HG03469 (cell line): Measurements from ENCODE around the gene TASP1.
"Not testable (repeated sequence)": the region's sequence is repeated elsewhere in the genome, so short reads cannot be mapped to it uniquely, and the experiment has no call there.

ENCODE experiments used
- ATAC-seq: cut with Tn5 transposase; IDR thresholded peaks from one replicate; pipeline ENCODE4 v1.9.1; 2021; ENCODE audit warnings: mild to moderate bottlenecking, moderate library complexity, moderate number of reproducible peaks; ENCODE audit not compliant: unreplicated experiment

TASP1 gene

GRCh38 chr20:13403453-13403852, 235.3 kb downstream of the TASP1 start:
- ATAC-seq: no peak

- no peak for ATAC-seq
Measured at GRCh38 chr20:13402986-13403385, 235.7 kb downstream of the TASP1 start.

GRCh38 chr20:13402171-13402760, 236.5 kb downstream of the TASP1 start:
- no peak for ATAC-seq

GRCh38 chr20:13401596-13401995, 237.1 kb downstream of the TASP1 start:
- no peak for ATAC-seq

- ATAC-seq: no peak
Measured at GRCh38 chr20:13400453-13400852, 238.3 kb downstream of the TASP1 start.

GRCh38 chr20:13397300-13397724, 241.4 kb downstream of the TASP1 start:
- ATAC-seq: no peak

- no peak for ATAC-seq
Measured at GRCh38 chr20:13396826-13397225, 241.9 kb downstream of the TASP1 start.

GRCh38 chr20:13396022-13396421, 242.7 kb downstream of the TASP1 start:
- ATAC-seq: no peak

GRCh38 chr20:13395232-13395631, 243.5 kb downstream of the TASP1 start:
- no peak for ATAC-seq

GRCh38 chr20:13392391-13392790, 246.3 kb downstream of the TASP1 start:
- ATAC-seq: no peak

- ATAC-seq: no peak
Measured at GRCh38 chr20:13389115-13389514, 249.6 kb downstream of the TASP1 start.

- no peak for ATAC-seq
Measured at GRCh38 chr20:13384132-13384531, 254.6 kb downstream of the TASP1 start.

GRCh38 chr20:13382786-13383185, 255.9 kb downstream of the TASP1 start:
- ATAC-seq: no peak

- not testable (repeated sequence) for ATAC-seq
Measured at GRCh38 chr20:13380497-13381229, 258.1 kb downstream of the TASP1 start.

- no peak for ATAC-seq
Measured at GRCh38 chr20:13373400-13373799, 265.3 kb downstream of the TASP1 start.

- ATAC-seq: no peak
Measured at GRCh38 chr20:13364278-13365170, 274.2 kb downstream of the TASP1 start.

GRCh38 chr20:13363473-13363872, 275.3 kb downstream of the TASP1 start:
- no peak for ATAC-seq

- not testable (repeated sequence) for ATAC-seq
Measured at GRCh38 chr20:13362165-13362564, 276.6 kb downstream of the TASP1 start.

GRCh38 chr20:13358936-13359335, 279.8 kb downstream of the TASP1 start:
- not testable (repeated sequence) for ATAC-seq

GRCh38 chr20:13357782-13358181, 280.9 kb downstream of the TASP1 start:
- not testable (repeated sequence) for ATAC-seq

GRCh38 chr20:13356591-13356990, 282.1 kb downstream of the TASP1 start:
- ATAC-seq: no peak
